Activated T-cell treated with anti-CD3 and anti-CD28 coated beads, Interleukin-2, amount 50 U/mL, for 48 hours (primary cell): ENCODE results near the gene LCN6.

Experiments used
- DNase-seq, 2 experiments: peaks; one replicate each; pipeline ENCODE4 v3.0.0-alpha.2; 2020

The LCN6 gene

DNA sequence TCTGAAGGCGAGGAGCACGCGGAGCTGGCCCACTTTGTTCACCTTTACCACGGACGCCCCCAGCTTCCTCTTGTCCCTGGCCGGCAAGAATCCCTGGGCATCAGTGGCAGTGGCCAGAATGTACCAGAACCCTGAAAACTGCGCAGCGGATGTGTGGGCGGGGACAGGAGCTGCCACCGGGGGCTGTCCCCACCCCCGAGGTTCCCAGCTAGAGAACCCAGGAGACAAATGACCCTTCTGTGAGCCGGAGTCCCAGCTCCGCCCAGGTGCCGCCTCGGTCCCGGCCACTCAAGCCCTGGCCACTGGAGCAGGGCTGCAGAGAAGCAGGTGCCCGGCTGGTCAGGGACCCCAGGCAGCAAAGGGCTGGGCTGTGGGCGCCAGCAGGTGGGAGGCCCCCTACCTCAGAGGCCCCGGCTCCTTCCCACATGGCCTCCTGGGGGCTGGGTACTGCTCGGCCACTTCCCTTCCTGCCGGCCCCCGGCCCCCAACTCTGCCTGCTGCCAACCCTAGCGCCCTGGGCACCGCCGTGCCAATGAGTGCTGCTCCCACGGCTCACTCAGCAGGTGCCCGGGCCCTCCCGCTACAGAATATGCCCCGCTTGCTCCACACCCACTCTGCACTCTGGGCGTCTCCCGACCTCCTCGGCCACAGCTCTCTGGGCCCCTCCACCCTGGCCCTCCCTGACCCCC is 6.3 kb downstream of the LCN6 start:
- DNase-seq = peak in 1 of 2 experiments; percentile 67

GRCh38 chr9:136740971-136741882 is 7.1 kb downstream of the LCN6 start:
- peak in 1 of 2 experiments; percentile 36 for DNase-seq

DNA sequence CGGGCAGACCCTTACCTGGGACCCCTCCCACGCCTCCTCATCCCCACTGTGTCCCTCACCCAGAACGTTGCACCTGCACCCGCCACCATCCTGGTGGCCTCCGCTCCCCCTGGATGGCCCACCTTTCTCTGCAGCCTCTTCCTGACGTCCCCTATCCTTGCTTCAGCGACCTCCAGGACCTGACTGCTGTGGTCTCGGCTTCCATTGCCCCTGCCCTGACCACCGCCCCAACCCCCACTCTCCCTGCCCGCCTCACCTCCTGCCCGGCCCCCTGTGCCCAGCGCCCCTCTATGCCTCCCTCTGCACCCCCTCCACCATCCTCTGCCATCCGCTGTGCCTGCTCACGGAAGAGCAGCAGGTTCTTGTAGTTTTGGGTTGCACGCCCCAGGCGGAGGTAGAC is 7.8 kb downstream of the LCN6 start:
- no peak for DNase-seq

GRCh38 chr9:136740069-136740468 is 8.3 kb downstream of the LCN6 start:
- no peak for DNase-seq

DNA sequence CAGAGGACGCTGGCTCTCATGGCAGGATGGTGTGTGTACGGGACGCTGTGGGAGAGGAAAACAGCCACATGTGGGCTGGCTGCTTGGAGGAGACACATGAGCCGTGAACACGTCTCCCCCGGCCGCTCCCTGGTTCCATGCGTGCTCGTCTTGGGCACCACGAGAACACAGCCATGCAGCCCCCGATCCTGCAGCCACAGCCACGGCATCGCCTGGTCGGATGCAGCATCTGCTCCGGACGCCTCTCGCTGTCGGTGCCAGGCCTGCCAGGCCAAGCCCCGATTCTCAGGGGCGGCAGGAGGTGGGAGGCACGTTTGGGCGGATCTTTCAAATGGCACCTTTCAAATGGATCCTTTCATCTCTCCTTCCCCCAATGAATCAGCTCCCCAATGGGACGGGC is 8.8 kb downstream of the LCN6 start:
- no peak for DNase-seq

DNA sequence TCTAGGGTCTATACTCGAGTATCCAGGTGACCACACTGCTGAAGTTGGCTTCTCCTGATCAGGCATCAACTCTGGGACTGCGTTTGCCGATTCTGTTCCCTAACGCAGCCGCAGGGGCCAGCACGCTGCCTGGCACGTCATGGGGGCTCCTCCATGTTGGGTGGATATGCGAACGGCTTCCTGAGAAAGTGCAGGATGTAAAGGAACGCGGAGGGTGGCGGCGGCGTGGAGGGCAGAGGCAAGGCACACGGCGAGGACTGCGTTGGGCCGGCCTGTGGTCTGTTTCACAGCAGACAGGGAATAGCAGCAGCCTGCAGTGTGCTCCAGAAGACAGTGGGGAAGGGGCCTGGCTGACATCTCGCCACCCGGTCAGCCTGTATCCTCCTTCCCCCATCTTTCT is 9.4 kb downstream of the LCN6 start:
- no peak for DNase-seq

DNA sequence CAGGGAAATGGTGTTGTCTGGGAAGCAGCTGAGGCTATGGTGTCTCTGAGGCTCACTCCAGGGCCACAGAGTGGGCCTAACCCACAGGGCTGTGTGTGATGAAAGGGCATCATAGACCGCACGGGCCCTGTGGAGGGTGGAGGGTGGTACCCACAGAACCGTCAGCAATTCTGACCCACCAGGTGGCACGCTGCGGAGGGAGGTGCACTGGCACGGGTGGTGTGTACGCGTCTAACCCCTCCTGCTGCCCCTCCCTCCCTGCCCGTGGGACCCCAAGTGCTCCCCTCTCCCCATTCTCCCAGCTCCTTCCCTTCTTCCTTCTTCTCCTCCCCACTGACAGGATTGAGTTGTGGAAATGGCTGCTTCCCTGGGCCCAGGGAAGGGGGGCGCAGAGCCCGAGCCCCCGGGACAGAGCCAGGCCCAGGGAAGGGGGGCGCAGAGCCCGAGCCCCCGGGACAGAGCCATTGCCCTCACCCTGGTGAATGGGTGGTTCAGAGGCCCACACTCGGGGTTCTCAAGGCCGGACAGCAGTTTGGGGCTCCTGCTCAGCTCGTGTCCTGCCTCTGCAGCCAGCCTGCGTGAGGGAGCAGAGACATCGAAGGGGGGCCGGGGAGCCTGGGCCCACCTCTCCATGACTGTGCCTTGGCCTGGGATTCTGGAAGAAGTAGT is 12.4 kb downstream of the LCN6 start:
- DNase-seq = no peak

GRCh38 chr9:136734837-136735496 is 13.4 kb downstream of the LCN6 start:
- DNase-seq = no peak

DNA sequence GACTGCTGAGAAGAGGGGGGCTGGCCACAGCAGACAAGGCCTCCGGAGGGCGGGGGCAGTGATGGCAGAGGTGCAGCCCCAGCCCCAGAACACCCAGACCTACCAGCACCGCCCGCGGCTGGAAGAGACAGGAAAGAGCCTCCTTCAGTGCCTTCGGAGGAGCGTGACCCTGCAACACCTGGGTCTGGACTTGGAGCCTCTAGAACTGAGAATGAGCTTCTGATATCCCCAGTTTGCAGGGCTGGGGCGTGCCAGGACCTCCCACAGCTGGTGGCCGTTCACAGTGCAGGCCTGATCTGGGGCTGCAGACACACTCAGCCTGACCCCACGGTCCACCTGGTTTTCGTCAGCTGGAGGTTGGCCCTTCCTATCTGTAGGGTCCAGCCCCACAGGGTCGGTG is 14.7 kb downstream of the LCN6 start:
- DNase-seq = no peak

GRCh38 chr9:136732444-136733178 is 15.7 kb downstream of the LCN6 start:
- no peak for DNase-seq

DNA sequence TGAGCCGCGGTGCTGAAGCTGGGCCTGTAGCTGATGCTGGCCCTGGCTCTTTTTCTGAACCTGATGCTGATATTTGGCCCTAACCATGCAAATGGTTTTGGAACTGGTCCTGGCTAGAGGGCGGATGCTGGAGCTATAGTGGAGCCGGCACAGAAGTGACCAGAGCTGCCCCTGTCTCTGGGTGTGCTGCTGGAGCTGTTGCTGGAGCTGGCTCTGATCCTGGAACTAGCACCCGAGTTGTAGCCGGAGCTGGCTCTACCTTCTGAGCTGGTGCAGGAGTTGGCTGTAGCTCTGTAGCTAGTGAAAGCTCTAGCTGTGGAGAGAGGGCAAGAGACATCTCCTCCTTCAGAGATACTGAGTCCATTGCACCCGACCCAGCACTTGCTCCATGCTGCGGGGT is 18.4 kb downstream of the LCN6 start:
- DNase-seq = no peak

GRCh38 chr9:136729144-136729543 is 19.2 kb downstream of the LCN6 start:
- peak in 1 of 2 experiments; percentile 36 for DNase-seq

DNA sequence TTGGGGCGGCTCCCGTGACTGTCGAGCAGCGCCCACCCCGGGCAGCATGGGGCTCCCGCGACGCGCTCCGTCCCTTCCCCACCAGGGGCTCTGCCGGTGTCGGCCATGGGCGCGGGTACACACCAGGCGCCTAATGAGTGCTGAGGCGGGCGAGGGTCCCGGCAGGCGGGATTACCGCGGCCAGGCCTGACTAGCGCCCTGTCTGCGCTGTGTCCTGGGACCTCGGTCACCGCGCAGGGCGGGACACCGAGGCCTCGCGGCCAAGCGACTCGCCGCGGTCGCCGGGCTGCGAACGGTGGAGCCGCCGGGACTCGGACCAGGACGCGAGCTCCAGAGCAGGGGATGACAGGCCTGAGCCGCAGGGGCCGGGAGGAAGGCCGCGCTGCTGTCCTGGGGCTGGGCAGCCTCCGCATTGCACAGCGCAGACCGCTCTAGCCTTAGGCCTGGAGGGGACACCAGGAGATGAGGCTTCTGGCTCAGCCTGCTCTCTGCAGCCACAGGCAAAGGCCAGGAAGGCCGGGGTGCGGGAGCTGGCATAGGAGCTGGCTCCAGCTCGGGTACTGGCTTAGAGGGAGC is 19.7 kb downstream of the LCN6 start:
- peak in 1 of 2 experiments; percentile 60 for DNase-seq

DNA sequence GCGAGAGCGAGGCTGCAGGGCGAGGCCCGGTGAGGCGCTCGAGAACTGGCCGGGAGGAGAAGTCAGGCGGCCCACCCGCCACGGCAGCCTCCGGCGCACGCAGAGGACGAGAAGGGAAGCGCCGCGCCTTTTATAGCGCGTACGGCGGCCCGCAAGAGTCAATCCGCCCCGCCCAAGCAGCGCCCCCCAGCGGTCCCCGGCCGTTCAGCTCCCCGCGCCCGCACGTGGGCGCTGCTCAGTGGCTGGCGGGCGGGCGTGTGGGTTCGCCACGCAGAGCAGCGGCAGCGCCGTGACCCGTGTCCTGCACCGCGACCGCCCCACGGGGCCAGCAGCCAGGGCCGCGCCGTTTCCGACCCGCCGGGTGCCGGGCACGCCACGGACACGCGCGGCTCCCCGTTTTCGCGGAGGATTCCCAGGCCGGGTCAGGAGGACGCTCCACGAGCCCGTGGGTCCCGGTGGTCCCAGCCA is 20.2 kb downstream of the LCN6 start:
- DNase-seq = peak; percentile 95 to 96

- peak; percentile 56 to 67 for DNase-seq
Measured at GRCh38 chr9:136726631-136727191, 21.6 kb downstream of the LCN6 start.

GRCh38 chr9:136726118-136726517 is 22.2 kb downstream of the LCN6 start:
- DNase-seq = no peak

DNA sequence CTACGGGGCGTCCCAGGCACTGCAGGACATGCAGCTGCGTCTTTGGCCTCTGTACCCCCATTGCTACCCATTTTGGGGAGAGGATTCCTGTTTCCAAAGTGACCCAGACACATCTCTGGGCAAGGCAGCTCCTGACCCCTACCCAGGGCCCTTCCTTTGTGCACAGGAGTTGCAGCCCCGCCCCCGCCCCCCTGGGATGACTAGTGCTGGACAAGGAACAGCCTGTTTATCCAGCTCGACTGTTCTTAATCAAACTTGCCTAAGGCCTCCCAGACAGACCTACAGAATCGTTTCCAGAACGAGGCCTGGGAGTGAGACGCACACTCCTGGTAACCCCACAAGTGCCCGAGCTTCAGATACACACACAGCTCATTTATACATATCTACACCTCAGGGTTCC is 22.7 kb downstream of the LCN6 start:
- DNase-seq = peak in 1 of 2 experiments; percentile 34

DNA sequence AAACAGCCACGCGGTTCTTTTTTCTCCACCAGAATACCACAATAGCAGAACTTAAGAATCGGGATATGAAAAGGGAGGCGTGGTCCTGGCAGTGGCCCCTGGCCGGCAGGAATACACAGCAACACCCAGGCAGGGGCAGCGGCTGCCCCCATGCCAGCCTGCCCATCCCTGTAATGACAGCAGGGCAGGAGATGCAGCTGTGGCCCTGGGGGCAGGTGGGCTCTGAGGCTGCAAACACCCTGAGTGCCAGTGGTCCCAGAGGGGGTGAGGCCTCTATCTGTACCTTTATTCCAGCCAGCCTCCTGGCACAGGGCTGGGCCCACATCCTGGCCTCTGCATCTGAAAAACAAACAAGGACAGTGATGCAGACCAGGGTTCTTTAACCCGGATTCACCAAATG is 23.6 kb downstream of the LCN6 start:
- DNase-seq = no peak

DNA sequence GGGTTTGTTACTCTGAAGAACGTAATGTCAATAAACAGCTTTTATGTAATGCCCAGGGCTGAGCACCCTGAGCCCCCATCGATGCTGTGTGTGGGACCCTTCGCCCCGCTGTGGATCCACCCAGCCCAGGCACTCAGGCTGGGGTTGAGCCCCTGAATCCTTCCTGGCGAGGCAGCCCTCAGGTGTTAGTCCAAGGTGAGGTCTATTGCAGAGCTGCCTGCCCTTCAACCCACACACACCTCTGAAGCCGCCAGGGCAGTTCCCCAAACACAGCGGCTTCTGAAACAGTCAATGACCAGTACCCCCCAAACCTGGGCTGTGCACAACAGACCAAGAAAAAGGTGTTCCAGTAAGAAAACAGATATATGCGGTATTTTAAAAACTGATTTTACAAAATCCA is 24.3 kb downstream of the LCN6 start:
- DNase-seq = no peak

GRCh38 chr9:136723362-136723976 is 24.9 kb downstream of the LCN6 start:
- DNase-seq = no peak

DNA sequence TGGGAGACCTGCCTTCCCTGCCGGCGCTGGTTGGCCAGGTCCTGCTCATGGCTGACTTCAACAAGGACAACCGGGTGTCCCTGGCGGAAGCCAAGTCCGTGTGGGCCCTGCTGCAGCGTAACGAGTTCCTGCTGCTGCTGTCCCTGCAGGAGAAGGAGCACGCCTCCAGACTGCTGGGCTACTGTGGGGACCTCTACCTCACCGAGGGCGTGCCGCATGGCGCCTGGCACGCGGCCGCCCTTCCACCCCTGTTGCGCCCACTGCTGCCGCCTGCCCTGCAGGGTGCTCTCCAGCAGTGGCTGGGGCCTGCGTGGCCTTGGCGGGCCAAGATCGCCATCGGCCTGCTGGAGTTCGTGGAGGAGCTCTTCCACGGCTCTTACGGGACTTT is 25.4 kb downstream of the LCN6 start:
- peak in 1 of 2 experiments; percentile 59 for DNase-seq
